Liver (tissue), 9 donors: ENCODE measurements around the gene CARD8. TPM values are rescaled to one million over a fixed set of nuclear protein-coding genes. Genes with fewer than 3 reads are reported as not detected.
"Not testable (repeated sequence)": the region's sequence is repeated elsewhere in the genome, so short reads cannot be mapped to it uniquely, and the experiment has no call there.

Experiments used
- DNase-seq: peaks from one replicate; pipeline ENCODE4 v3.0.0-alpha.2; 2017; ENCODE audit warnings: low spot score
- H3K27ac ChIP-seq, 2 donors: one replicate each; pipeline ENCODE4 v1.7.0; 2013; ENCODE audit warnings: inconsistent platforms in 2 of 2, low read length in 2 of 2, control low read depth in 1 of 2, low read depth in 1 of 2, mild to moderate bottlenecking in 1 of 2
- H3K27me3 ChIP-seq, 4 donors: one replicate each; pipeline versions ENCODE4 v1.6.1 to v1.7.0; 2013; ENCODE audit warnings: low read length in 3 of 4, inconsistent platforms in 1 of 4, mild to moderate bottlenecking in 1 of 4, moderate library complexity in 1 of 4; ENCODE audit not compliant: control insufficient read depth in 4 of 4, insufficient read depth in 4 of 4
- H3K36me3 ChIP-seq, 4 donors: one replicate each; pipeline versions ENCODE4 v1.6.1 to v1.7.0; 2013; ENCODE audit warnings: low read length in 3 of 4, mild to moderate bottlenecking in 3 of 4, low read depth in 1 of 4, moderate library complexity in 1 of 4; ENCODE audit not compliant: control insufficient read depth in 4 of 4, insufficient read depth in 3 of 4
- H3K4me1 ChIP-seq, 4 donors: one replicate each; pipeline versions ENCODE4 v1.6.1 to v1.7.0; 2013; ENCODE audit warnings: low read length in 3 of 4, mild to moderate bottlenecking in 3 of 4, moderate library complexity in 1 of 4; ENCODE audit not compliant: control insufficient read depth in 4 of 4, insufficient read depth in 4 of 4
- H3K4me3 ChIP-seq, 3 donors: one replicate each; pipeline versions ENCODE4 v1.6.1 to v1.7.0; 2013; ENCODE audit warnings: low read length in 3 of 3, control low read depth in 1 of 3, low read depth in 1 of 3, mild to moderate bottlenecking in 1 of 3
- H3K9ac ChIP-seq, 2 donors: one replicate each; pipeline ENCODE4 v1.7.0; 2013; ENCODE audit warnings: low read length in 2 of 2, mild to moderate bottlenecking in 2 of 2, moderate library complexity in 2 of 2, control low read depth in 1 of 2, low read depth in 1 of 2
- H3K9me3 ChIP-seq, 4 donors: one replicate each; pipeline versions ENCODE4 v1.6.1 to v1.7.0; 2013; ENCODE audit warnings: low read length in 3 of 4; ENCODE audit not compliant: control insufficient read depth in 4 of 4
- EGR1 ChIP-seq, 2 donors: IDR thresholded peaks; 2 replicates each; pipeline ENCODE4 v1.6.1; 2016 to 2018; ENCODE audit warnings: antibody characterized with exemption in 2 of 2, low read depth in 2 of 2
- FOXA1 ChIP-seq: IDR thresholded peaks from 2 replicates; pipeline ENCODE4 v1.6.1; 2016; ENCODE audit warnings: antibody characterized with exemption
- FOXA2 ChIP-seq: IDR thresholded peaks from 2 replicates; pipeline ENCODE4 v1.6.1; 2016; ENCODE audit warnings: antibody characterized with exemption
- GABPA ChIP-seq, 2 donors: IDR thresholded peaks in 1 of 2; conservative IDR thresholded peaks in 1 of 2; 2 replicates each; pipeline ENCODE4 v1.6.1; 2016; ENCODE audit warnings: antibody characterized with exemption in 2 of 2, mild to moderate bottlenecking in 1 of 2, moderate library complexity in 1 of 2
- HNF4G ChIP-seq: IDR thresholded peaks from 2 replicates; pipeline ENCODE4 v1.6.1; 2016; ENCODE audit warnings: antibody characterized with exemption
- JUND ChIP-seq, 2 donors: IDR thresholded peaks; 2 replicates each; pipeline ENCODE4 v1.6.1; 2016; ENCODE audit warnings: antibody characterized with exemption in 2 of 2
- RAD21 ChIP-seq, 2 donors: IDR thresholded peaks; 2 replicates each; pipeline ENCODE4 v1.6.1; 2016; ENCODE audit warnings: antibody characterized with exemption in 2 of 2, mild to moderate bottlenecking in 2 of 2
- RXRA ChIP-seq, 2 donors: IDR thresholded peaks; 2 replicates each; pipeline ENCODE4 v1.6.1; 2017 to 2018; ENCODE audit warnings: antibody characterized with exemption in 2 of 2, mild to moderate bottlenecking in 1 of 2
- SP1 ChIP-seq: IDR thresholded peaks from 2 replicates; pipeline ENCODE4 v1.6.1; 2018; ENCODE audit warnings: antibody characterized with exemption, mild to moderate bottlenecking
- TAF1 ChIP-seq: conservative IDR thresholded peaks from 2 replicates; pipeline ENCODE4 v1.6.1; 2016; ENCODE audit warnings: antibody characterized with exemption, mild to moderate bottlenecking
- YY1 ChIP-seq: IDR thresholded peaks from 2 replicates; pipeline ENCODE4 v1.6.1; 2016; ENCODE audit warnings: antibody characterized with exemption, mild to moderate bottlenecking
- ZBTB33 ChIP-seq: IDR thresholded peaks from 2 replicates; pipeline ENCODE4 v1.6.1; 2016; ENCODE audit warnings: antibody characterized with exemption
- WGBS: extraction: QIAGEN DNeasy Blood & Tissue Kit; methylation state at CpG from one replicate; pipeline ENCODE4 v1.1.7; 2013; 5-methylcytosine and 5-hydroxymethylcytosine counted together
- polyA plus RNA-seq, 2 donors: library from polyadenylated mRNA; stranded (reverse) in 1 of 2; unstranded in 1 of 2; fragments of 200-250 nt in 1 of 2; fragments of >200 nt in 1 of 2; fragmentation: Nextera tagmentation in 1 of 2; extraction: Ambion mirVana in 1 of 2; gene quantifications; one replicate each; pipeline versions ENCODE4 v1.2.1 to v1.2.3, GENCODE V29; 2013 to 2015
- total RNA-seq, 2 donors: library from RNA; depleted of rRNA; stranded (reverse); fragments of >200 nt; gene quantifications; one replicate each; pipeline ENCODE4 v1.2.3, GENCODE V29; 2014
- TF ChIP-seq, protein P1 (sequence below): fragments of 150-350 bp; IDR thresholded peaks from 2 replicates; pipeline ENCODE4 v1.5.1; 2017; ENCODE audit warnings: improper control_type of control experiment, low read depth, low read length; ENCODE audit not compliant: missing input control
- TF ChIP-seq, protein P2 (sequence below): IDR thresholded peaks from 2 replicates; pipeline ENCODE4 v1.6.1; 2016; ENCODE audit warnings: antibody characterized with exemption
- donor health status: healthy.
- donor health status: healthy.
- donor health status: healthy.
- donor health status: healthy.
- donor health status: healthy.

The CARD8 gene
- total and polyA plus RNA-seq, 4 donors: 9.4 to 36.3 (median 22.4) TPM

DNA sequence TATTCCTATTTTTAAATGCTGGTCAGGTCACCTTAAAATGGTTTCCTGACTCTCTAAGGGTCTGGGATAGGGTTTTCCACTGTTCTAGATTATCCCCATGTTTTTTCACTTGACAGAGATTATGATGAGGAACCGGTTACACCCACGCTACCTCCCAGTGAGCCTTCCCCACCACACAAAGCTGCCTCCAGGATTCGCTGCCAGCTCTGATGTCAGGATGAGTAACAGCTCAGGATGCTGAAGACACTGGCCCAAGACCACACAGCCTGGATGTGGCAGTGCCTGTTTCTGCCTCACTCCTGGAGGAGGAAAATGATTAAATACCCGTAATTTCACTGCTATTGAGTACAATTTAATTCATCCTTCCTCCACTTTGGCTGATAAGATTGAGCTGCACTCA, 37.1 kb upstream of the CARD8 start (continued):
- TF ChIP-seq, protein P1, sequence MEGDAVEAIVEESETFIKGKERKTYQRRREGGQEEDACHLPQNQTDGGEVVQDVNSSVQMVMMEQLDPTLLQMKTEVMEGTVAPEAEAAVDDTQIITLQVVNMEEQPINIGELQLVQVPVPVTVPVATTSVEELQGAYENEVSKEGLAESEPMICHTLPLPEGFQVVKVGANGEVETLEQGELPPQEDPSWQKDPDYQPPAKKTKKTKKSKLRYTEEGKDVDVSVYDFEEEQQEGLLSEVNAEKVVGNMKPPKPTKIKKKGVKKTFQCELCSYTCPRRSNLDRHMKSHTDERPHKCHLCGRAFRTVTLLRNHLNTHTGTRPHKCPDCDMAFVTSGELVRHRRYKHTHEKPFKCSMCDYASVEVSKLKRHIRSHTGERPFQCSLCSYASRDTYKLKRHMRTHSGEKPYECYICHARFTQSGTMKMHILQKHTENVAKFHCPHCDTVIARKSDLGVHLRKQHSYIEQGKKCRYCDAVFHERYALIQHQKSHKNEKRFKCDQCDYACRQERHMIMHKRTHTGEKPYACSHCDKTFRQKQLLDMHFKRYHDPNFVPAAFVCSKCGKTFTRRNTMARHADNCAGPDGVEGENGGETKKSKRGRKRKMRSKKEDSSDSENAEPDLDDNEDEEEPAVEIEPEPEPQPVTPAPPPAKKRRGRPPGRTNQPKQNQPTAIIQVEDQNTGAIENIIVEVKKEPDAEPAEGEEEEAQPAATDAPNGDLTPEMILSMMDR: no peak
- no peak for TF ChIP-seq YY1
- TF ChIP-seq RXRA (IDR thresholded peaks at IDR 0.05): no peak
- no peak for TF ChIP-seq FOXA2
- TF ChIP-seq HNF4G: no peak

- peaks cover 0 to 10% (median 0%) of the 10 kb centered on the region in 4 donors for H3K27me3 ChIP-seq
- H3K4me1 ChIP-seq, H3K9ac ChIP-seq, DNase-seq, H3K9me3 ChIP-seq, H3K36me3 ChIP-seq, H3K27ac ChIP-seq, H3K4me3 ChIP-seq: not testable (repeated sequence)
- 30% methylated on average over 11 of the region's 11 CpGs for WGBS
Measured at GRCh38 chr19:48291489-48291815, 35.7 kb upstream of the CARD8 start.

DNA sequence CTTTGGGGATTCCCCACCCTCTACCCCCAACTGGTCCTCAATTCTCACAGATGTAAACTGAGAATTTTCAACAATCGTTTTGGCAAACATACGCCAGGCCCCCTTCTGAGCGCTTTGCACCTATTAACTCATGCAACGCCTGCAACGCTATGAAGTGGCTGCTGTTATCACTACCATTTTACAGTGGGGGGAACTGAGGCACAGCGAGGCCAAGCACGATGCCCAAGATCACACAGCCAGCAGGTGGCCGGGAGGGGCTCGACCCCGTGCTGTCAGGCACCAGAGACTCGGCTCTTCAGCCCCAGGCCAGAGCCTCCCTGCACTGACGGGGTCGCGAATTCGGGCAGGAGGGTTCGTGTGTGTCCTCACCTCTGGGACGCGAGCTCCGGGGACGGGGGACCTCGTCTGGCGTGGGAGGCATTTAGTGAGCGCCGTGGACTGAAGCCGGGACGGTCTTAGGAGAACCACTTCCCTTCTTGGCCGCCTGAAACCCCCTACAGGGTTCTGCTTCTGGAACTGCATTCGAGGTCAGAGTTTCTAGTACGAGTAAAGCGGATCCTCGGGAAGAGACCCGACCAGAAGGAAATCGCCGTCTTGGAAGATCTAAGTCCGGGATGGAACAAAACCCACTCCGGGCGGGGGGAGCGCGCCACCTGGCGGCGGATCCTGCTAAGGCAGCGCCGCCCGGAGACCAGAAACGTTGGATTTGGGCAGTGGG, 35.2 kb upstream of the CARD8 start:
- Histone ChIP-seq H3K9me3 (peaks cover 0 to 5% (median 4%) of the 10 kb centered on the region in 4 donors), H3K4me3 (peak overlapping the region in 1 of 3 donors; percentile 40), H3K27me3 (peaks cover 0 to 10% (median 0%) of the 10 kb centered on the region in 4 donors), H3K27ac (no peak overlapping the region), H3K4me1 (peaks cover 2 to 8% (median 6%) of the 10 kb centered on the region in 4 donors), H3K9ac (no peak overlapping the region), H3K36me3 (no peaks in the 10 kb centered on the region)
- no peak for TF ChIP-seq FOXA1
- TF ChIP-seq RAD21 (IDR thresholded peaks at IDR 0.05): peak; percentile 80 to 87
- no peak for TF ChIP-seq ZBTB33
- TF ChIP-seq, protein P1: peak; percentile 93
- peak; percentile 78 for DNase-seq
- 3% methylated on average over 45 of the region's 45 CpGs for WGBS

GRCh38 chr19:48290401-48290770, 34.7 kb upstream of the CARD8 start:
- H3K4me3 ChIP-seq: no peak overlapping the region
- no peak overlapping the region for H3K9ac ChIP-seq
- H3K36me3 ChIP-seq: no peaks in the 10 kb centered on the region
- H3K9me3 ChIP-seq: peaks cover 0 to 6% (median 4%) of the 10 kb centered on the region in 4 donors
- DNase-seq: no peak
- WGBS: 18% methylated on average over 10 of the region's 10 CpGs
- TF ChIP-seq, protein P2, sequence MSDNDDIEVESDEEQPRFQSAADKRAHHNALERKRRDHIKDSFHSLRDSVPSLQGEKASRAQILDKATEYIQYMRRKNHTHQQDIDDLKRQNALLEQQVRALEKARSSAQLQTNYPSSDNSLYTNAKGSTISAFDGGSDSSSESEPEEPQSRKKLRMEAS: no peak
- TF ChIP-seq EGR1 (IDR thresholded peaks at IDR 0.05; ENCODE audit: low read depth in 2 of 2): no peak
- TF ChIP-seq TAF1: no peak
- TF ChIP-seq, protein P1: no peak
- TF ChIP-seq FOXA1: no peak
- no peak for TF ChIP-seq JUND (IDR thresholded peaks at IDR 0.05)
- TF ChIP-seq FOXA2: no peak
- no peak for TF ChIP-seq GABPA (IDR thresholded peaks at IDR 0.05 in 1 of 2, conservative IDR thresholded peaks at IDR 0.05 in 1 of 2)
- no peak for TF ChIP-seq SP1
- no peak for TF ChIP-seq HNF4G
- H3K27me3 ChIP-seq: peaks cover 0 to 6% (median 0%) of the 10 kb centered on the region in 4 donors
- H3K27ac ChIP-seq: no peak overlapping the region
- H3K4me1 ChIP-seq: peaks cover 2 to 8% (median 6%) of the 10 kb centered on the region in 4 donors
